Psoas muscle (tissue), 8 donors: ENCODE data around the gene LPP. TPM values are rescaled to one million over a fixed set of nuclear protein-coding genes. Genes with fewer than 3 reads are reported as not detected.
A peak's percentile ranks its signal among the peaks of the same experiment; 100 is the strongest.

Source experiments
- ATAC-seq, 4 donors: fragments of 200-7000 bp; cut with Tn5 transposase; one replicate each; pipeline ENCODE4 v1.9.1; 2020; ENCODE audit warnings: moderate library complexity in 3 of 4, mild to moderate bottlenecking in 2 of 4
- DNase-seq, 2 donors: peaks; one replicate each; pipeline ENCODE4 v3.0.0-alpha.2; 2020
- H3K27ac ChIP-seq: fragments of 200-600 bp; one replicate; pipeline ENCODE4 v1.8.0; 2022
- H3K27me3 ChIP-seq, 3 donors: fragments of 200-600 bp in 1 of 3; one replicate each; pipeline versions ENCODE4 v1.6.1 to v1.8.0; 2013 to 2022; ENCODE audit warnings: low read length in 2 of 3, mild to moderate bottlenecking in 2 of 3, moderate library complexity in 1 of 3; ENCODE audit not compliant: insufficient read depth in 3 of 3
- H3K36me3 ChIP-seq, 2 donors: fragments of 200-600 bp in 1 of 2; one replicate each; pipeline versions ENCODE4 v1.6.1 to v1.8.0; 2013 to 2022; ENCODE audit warnings: low read depth in 1 of 2, mild to moderate bottlenecking in 1 of 2, moderate library complexity in 1 of 2; ENCODE audit not compliant: insufficient read depth in 1 of 2
- H3K4me1 ChIP-seq: fragments of 200-600 bp; one replicate; pipeline ENCODE4 v1.8.0; 2022
- H3K4me3 ChIP-seq: fragments of 200-600 bp; one replicate; pipeline ENCODE4 v1.8.0; 2022; ENCODE audit warnings: mild to moderate bottlenecking
- H3K9me3 ChIP-seq: fragments of 200-600 bp; one replicate; pipeline ENCODE4 v1.8.0; 2022
- CTCF ChIP-seq: fragments of 200-600 bp; IDR thresholded peaks from one replicate; pipeline ENCODE4 v1.8.0; 2022; ENCODE audit warnings: antibody characterized with exemption
- WGBS, 3 donors: extraction: QIAGEN DNeasy Blood & Tissue Kit; methylation state at CpG; one replicate each; pipeline versions ENCODE4 v1.1.6 to v1.1.7; 2013; 5-methylcytosine and 5-hydroxymethylcytosine counted together
- intact Hi-C, 2 donors: fragments of 100-400 bp; cut with DNase I; formaldehyde crosslinking; loops; one replicate each; pipeline versions ENCODE4 v1.11.0 to v1.14.2; 2022
- polyA plus RNA-seq, 3 donors: library from polyadenylated mRNA; stranded (reverse); fragments of 200-250 nt; gene quantifications; one replicate each; pipeline ENCODE4 v1.2.3, GENCODE V29; 2013
- total RNA-seq, 4 donors: library from RNA; stranded (reverse); fragmentation: NEBNext Ultra II Directional in 2 of 4; extraction: Animal tissue kit (Norgen Biotek cat#: 25700) in 2 of 4; gene quantifications; one replicate each; pipeline versions ENCODE4 v1.2.1 to v1.2.4, GENCODE V29; 2021 to 2023
- donor health status: healthy with polysubstance abuse.
- donor health status: DM: no; HTN: no; CAD: no; lungs with moderate emphysema.
- donor health status: Bipolar disorder and iron deficiency.
- donor health status: healthy.
- donor health status: DM: yes; HTN: yes; CAD: no.
- donor health status: DM: no; HTN: no; CAD: no.
- donor health status: DM: no; HTN: no; CAD: no.
- donor health status: DM: yes; HTN: yes; CAD: no.

Gene LPP
- total and polyA plus RNA-seq, 7 donors = 2.6 to 80.3 (median 42.8) TPM

GRCh38 chr3:188196232-188196990 lies 42.5 kb downstream of the LPP start:
- WGBS, 3 donors = 69 to 76% (median 75%) methylated on average over 6 of the region's 6 CpGs
- Histone ChIP-seq H3K36me3 (peaks cover 0 to 2% of the 10 kb centered on the region in 2 donors), H3K9me3 (no peaks in the 10 kb centered on the region), H3K4me1 (peaks cover 48% of the 10 kb centered on the region), H3K27ac (peak overlapping the region; percentile 74), H3K27me3 (no peaks in the 10 kb centered on the region), H3K4me3 (no peak overlapping the region)
- intact Hi-C loops = no loop called here
- no peak for DNase-seq
- no peak for TF ChIP-seq CTCF
- ATAC-seq = peak in 1 of 4 donors; percentile 17

DNA sequence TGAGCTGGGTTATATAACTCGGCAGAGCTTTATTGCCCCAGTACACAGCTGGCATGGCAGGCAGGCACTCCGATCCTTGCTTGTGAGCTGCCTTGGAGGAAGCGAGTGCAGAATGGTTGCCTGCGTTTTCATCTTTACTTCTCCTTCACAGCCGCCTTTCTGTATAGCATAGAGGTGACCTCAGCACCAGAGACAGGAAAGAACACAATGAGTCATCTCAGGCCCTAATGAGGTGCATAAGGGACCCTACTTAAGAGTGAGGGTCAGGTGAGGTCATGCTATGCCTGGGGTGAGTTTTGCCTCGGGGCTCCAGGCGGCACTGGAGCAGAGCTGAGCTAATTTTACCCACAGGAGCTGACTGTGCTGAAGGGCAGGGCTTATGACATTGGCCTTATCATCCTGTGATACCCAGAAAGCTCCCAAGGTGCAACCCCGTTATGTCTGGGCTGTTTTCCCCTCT lies 43.5 kb downstream of the LPP start:
- Histone ChIP-seq H3K36me3 (peaks cover 0 to 2% of the 10 kb centered on the region in 2 donors), H3K27me3 (no peaks in the 10 kb centered on the region), H3K4me1 (peaks cover 48% of the 10 kb centered on the region), H3K9me3 (no peaks in the 10 kb centered on the region), H3K27ac (peak overlapping the region; percentile 74), H3K4me3 (peak overlapping the region; percentile 24)
- ATAC-seq (peak; percentile 76 to 92 (median 86)), DNase-seq (no peak)
- TF ChIP-seq CTCF = no peak
- 29 to 43% (median 40%) methylated on average over 8 of the region's 8 CpGs for WGBS, 3 donors
- intact Hi-C loops = no loop called here

GRCh38 chr3:188198001-188198400 lies 44.0 kb downstream of the LPP start:
- H3K27me3 ChIP-seq = no peaks in the 10 kb centered on the region
- H3K27ac ChIP-seq = peak overlapping the region; percentile 74
- H3K4me1 ChIP-seq = peaks cover 48% of the 10 kb centered on the region
- peaks cover 0 to 1% of the 10 kb centered on the region in 2 donors for H3K36me3 ChIP-seq
- TF ChIP-seq CTCF = no peak
- WGBS, 3 donors = 34 to 66% (median 52%) methylated on average over 3 of the region's 3 CpGs
- no peaks in the 10 kb centered on the region for H3K9me3 ChIP-seq
- ATAC-seq (no peak), DNase-seq (no peak)
- H3K4me3 ChIP-seq = no peak overlapping the region
- intact Hi-C loops = no loop called here

- DNase-seq (no peak), ATAC-seq (no peak)
- H3K9me3 ChIP-seq = no peaks in the 10 kb centered on the region
- H3K27ac ChIP-seq = no peak overlapping the region
- no peaks in the 10 kb centered on the region for H3K27me3 ChIP-seq
- TF ChIP-seq CTCF = no peak
- intact Hi-C loops = no loop called here
- no peak overlapping the region for H3K4me3 ChIP-seq
- peaks cover 46% of the 10 kb centered on the region for H3K4me1 ChIP-seq
- WGBS, 3 donors = 81 to 86% (median 83%) methylated on average over 9 of the region's 9 CpGs
- H3K36me3 ChIP-seq = no peaks in the 10 kb centered on the region
These were observed 44.9 kb downstream of the LPP start for GRCh38 chr3:188198760-188199327.
